ENCODE measurements around the gene OAT.

- TF ChIP-seq POLR2A (IDR thresholded peaks at IDR 0.05) (no peak), CTCF (IDR thresholded peaks at IDR 0.05) (no peak)
Observed at GRCh38 chr10:124465003-124465776, 46.5 kb upstream of the OAT start.

Measured in testis (tissue), 2 donors.